Stomach (tissue), 9 donors: Measurements from ENCODE around the gene LMNTD2. TPM values are rescaled to one million over a fixed set of nuclear protein-coding genes. Genes with fewer than 3 reads are reported as not detected.

Experiments used
- DNase-seq, 2 donors: peaks; one replicate each; pipeline versions ENCODE4 v3.0.0 to v3.0.0-alpha.2; 2013 to 2019
- H3K27ac ChIP-seq, 5 donors: fragments of 200-600 bp in 4 of 5; sonication (generic) in 4 of 5; one replicate each; pipeline ENCODE4 v1.5.1; 2013 to 2019; ENCODE audit warnings: mild to moderate bottlenecking in 1 of 5, moderate library complexity in 1 of 5
- H3K27me3 ChIP-seq, 3 donors: fragments of 200-600 bp; sonication (generic); one replicate each; pipeline ENCODE4 v1.5.1; 2017 to 2019; ENCODE audit warnings: mixed run types in 1 of 3
- H3K36me3 ChIP-seq, 4 donors: fragments of 200-600 bp; sonication (generic); 1 replicate in 3 of 4; 2 replicates in 1 of 4; pipeline ENCODE4 v1.5.1; 2016 to 2019
- H3K4me1 ChIP-seq, 4 donors: fragments of 200-600 bp; sonication (generic); one replicate each; pipeline ENCODE4 v1.5.1; 2016 to 2019
- H3K4me3 ChIP-seq, 4 donors: fragments of 200-600 bp; sonication (generic) in 3 of 4; one replicate each; pipeline ENCODE4 v1.5.1; 2016 to 2019; ENCODE audit warnings: mild to moderate bottlenecking in 1 of 4
- H3K9me3 ChIP-seq, 4 donors: fragments of 200-600 bp; sonication (generic); one replicate each; pipeline ENCODE4 v1.5.1; 2016 to 2019
- CTCF ChIP-seq, 7 experiments: fragments of 450-650 bp in 4 of 7; fragments of 200-600 bp in 3 of 7; sonication (generic) in 3 of 7; IDR thresholded peaks; one replicate each; pipeline ENCODE4 v1.5.1; 2016 to 2019; ENCODE audit warnings: antibody characterized with exemption in 7 of 7, control low read depth in 2 of 7, mild to moderate bottlenecking in 1 of 7
- EP300 ChIP-seq: sonication (generic); formaldehyde crosslinking; IDR thresholded peaks from one replicate; pipeline ENCODE4 v1.6.1; 2017; ENCODE audit warnings: antibody characterized with exemption
- POLR2A ChIP-seq, 4 donors: fragments of 450-650 bp; IDR thresholded peaks; one replicate each; pipeline ENCODE4 v1.6.1; 2016; ENCODE audit warnings: antibody characterized with exemption in 4 of 4, control low read depth in 2 of 4, mild to moderate bottlenecking in 1 of 4, moderate library complexity in 1 of 4
- POLR2AphosphoS5 ChIP-seq, 3 donors: sonication (generic); formaldehyde crosslinking; IDR thresholded peaks; one replicate each; pipeline ENCODE4 v1.6.1; 2016; ENCODE audit warnings: antibody characterized with exemption in 3 of 3
- WGBS, 5 donors: extraction: QIAGEN DNeasy Blood & Tissue Kit in 3 of 5; methylation state at CpG; one replicate each; pipeline versions ENCODE4 v1.1.5 to v1.1.7; 2013 to 2018; 5-methylcytosine and 5-hydroxymethylcytosine counted together
- intact Hi-C: fragments of 100-400 bp; cut with DNase I; formaldehyde crosslinking; loops from one replicate; pipeline ENCODE4 v1.15.1; 2023; ENCODE audit warnings: low total_unique reads
- polyA plus RNA-seq, 3 donors: library from polyadenylated mRNA; stranded (reverse); fragments of 200-250 nt; gene quantifications; one replicate each; pipeline ENCODE4 v1.2.3, GENCODE V29; 2013
- total RNA-seq, 5 donors: library from RNA; depleted of rRNA; stranded (reverse); fragments of >200 nt; gene quantifications; one replicate each; pipeline versions ENCODE4 v1.1.0 to v1.2.3, GENCODE V29; 2014 to 2016
- donor health status: healthy with polysubstance abuse.
- donor health status: Bipolar disorder and iron deficiency.
- donor health status: healthy.

The LMNTD2 gene
- total and polyA plus RNA-seq, 8 donors = 0.55 to 92.7 (median 8.2) TPM

- no peak for TF ChIP-seq CTCF (IDR thresholded peaks at IDR 0.05)
- no peak for TF ChIP-seq POLR2A (IDR thresholded peaks at IDR 0.05)
- TF ChIP-seq POLR2AphosphoS5 (IDR thresholded peaks at IDR 0.05) = no peak
- TF ChIP-seq EP300 = no peak
- peaks cover 13 to 36% (median 33%) of the 10 kb centered on the region in 4 donors for H3K36me3 ChIP-seq
- intact Hi-C loops = no loop called here
- peak in 1 of 2 donors; percentile 14 for DNase-seq
- 79 to 93% (median 89%) methylated on average over 18 to 33 of the region's 33 CpGs for WGBS, 5 donors
- H3K27me3 ChIP-seq = peaks cover 0 to 19% (median 0%) of the 10 kb centered on the region in 3 donors
- H3K4me1 ChIP-seq = peaks cover 38 to 47% (median 47%) of the 10 kb centered on the region in 4 donors
- H3K4me3 ChIP-seq = no peak overlapping the region
- no peak overlapping the region for H3K27ac ChIP-seq
- H3K9me3 ChIP-seq = no peaks in the 10 kb centered on the region
Measured at GRCh38 chr11:532986-533585, 27.5 kb downstream of the LMNTD2 start.

- intact Hi-C loops = no loop called here
- WGBS, 5 donors = 70 to 84% (median 79%) methylated on average over 15 to 23 of the region's 23 CpGs
- peaks cover 13 to 36% (median 33%) of the 10 kb centered on the region in 4 donors for H3K36me3 ChIP-seq
- H3K4me3 ChIP-seq = no peak overlapping the region
- peaks cover 0 to 13% (median 0%) of the 10 kb centered on the region in 3 donors for H3K27me3 ChIP-seq
- H3K9me3 ChIP-seq = no peaks in the 10 kb centered on the region
- no peak overlapping the region for H3K27ac ChIP-seq
- H3K4me1 ChIP-seq = peaks cover 33 to 42% (median 41%) of the 10 kb centered on the region in 4 donors
- TF ChIP-seq CTCF (IDR thresholded peaks at IDR 0.05) (no peak), POLR2A (IDR thresholded peaks at IDR 0.05) (no peak), EP300 (no peak), POLR2AphosphoS5 (IDR thresholded peaks at IDR 0.05) (no peak)
- peak in 1 of 2 donors; percentile 39 for DNase-seq
Measured at GRCh38 chr11:532527-532985, 28.0 kb downstream of the LMNTD2 start.

GRCh38 chr11:531919-532526 lies 28.5 kb downstream of the LMNTD2 start:
- DNase-seq = peak in 1 of 2 donors; percentile 3
- TF ChIP-seq EP300 (no peak), POLR2A (IDR thresholded peaks at IDR 0.05) (no peak), POLR2AphosphoS5 (IDR thresholded peaks at IDR 0.05) (no peak), CTCF (IDR thresholded peaks at IDR 0.05) (no peak)
- H3K4me3 ChIP-seq = no peak overlapping the region
- H3K9me3 ChIP-seq = no peaks in the 10 kb centered on the region
- 84 to 88% (median 87%) methylated on average over 16 to 18 of the region's 18 CpGs for WGBS, 5 donors
- peaks cover 13 to 36% (median 33%) of the 10 kb centered on the region in 4 donors for H3K36me3 ChIP-seq
- intact Hi-C loops = no loop called here
- peaks cover 27 to 37% (median 36%) of the 10 kb centered on the region in 4 donors for H3K4me1 ChIP-seq
- no peak overlapping the region for H3K27ac ChIP-seq
- H3K27me3 ChIP-seq = peaks cover 0 to 8% (median 0%) of the 10 kb centered on the region in 3 donors

- Histone ChIP-seq H3K27ac (no peak overlapping the region), H3K9me3 (no peaks in the 10 kb centered on the region), H3K4me1 (peaks cover 20 to 28% (median 28%) of the 10 kb centered on the region in 4 donors), H3K4me3 (no peak overlapping the region), H3K27me3 (no peaks in the 10 kb centered on the region), H3K36me3 (peaks cover 13 to 36% (median 33%) of the 10 kb centered on the region in 4 donors)
- DNase-seq = peak in 1 of 2 donors; percentile 7
- intact Hi-C loops = no loop called here
- TF ChIP-seq CTCF (IDR thresholded peaks at IDR 0.05) (no peak), POLR2A (IDR thresholded peaks at IDR 0.05) (no peak), EP300 (no peak), POLR2AphosphoS5 (IDR thresholded peaks at IDR 0.05) (no peak)
- 85 to 91% (median 89%) methylated on average over 20 to 28 of the region's 28 CpGs for whole genome bisulfite sequencing, 5 donors
Measured at GRCh38 chr11:530960-531831, 29.3 kb downstream of the LMNTD2 start.
